SU-DHL-6 (cell line): ENCODE data around the gene NUDT7.

Experiments used
- CTCF ChIP-seq: fragments of 200-600 bp; sonication (generic); IDR thresholded peaks from one replicate; pipeline ENCODE4 v1.5.1; 2017; ENCODE audit warnings: antibody characterized with exemption, mild to moderate bottlenecking, low read length, moderate library complexity; ENCODE audit not compliant: insufficient read depth, poor library complexity, severe bottlenecking
- EZH2phosphoT487 ChIP-seq: fragments of 200-600 bp; sonication (generic), shearing (Covaris generic); conservative IDR thresholded peaks from 2 replicates; pipeline ENCODE4 v1.6.1; 2018; ENCODE audit warnings: mild to moderate bottlenecking, antibody characterized with exemption, low read length, moderate library complexity, mixed read lengths

GRCh38 chr16:77758046-77758445 lies 35.7 kb downstream of the NUDT7 start:
- no peak for TF ChIP-seq CTCF
- no peak for TF ChIP-seq EZH2phosphoT487
